ENCODE data around the gene EXO5.
A peak's percentile ranks its signal among the peaks of the same experiment; 100 is the strongest.
"Not testable (repeated sequence)": the region's sequence is repeated elsewhere in the genome, so short reads cannot be mapped to it uniquely, and the experiment has no call there.

EXO5 gene, protein sequence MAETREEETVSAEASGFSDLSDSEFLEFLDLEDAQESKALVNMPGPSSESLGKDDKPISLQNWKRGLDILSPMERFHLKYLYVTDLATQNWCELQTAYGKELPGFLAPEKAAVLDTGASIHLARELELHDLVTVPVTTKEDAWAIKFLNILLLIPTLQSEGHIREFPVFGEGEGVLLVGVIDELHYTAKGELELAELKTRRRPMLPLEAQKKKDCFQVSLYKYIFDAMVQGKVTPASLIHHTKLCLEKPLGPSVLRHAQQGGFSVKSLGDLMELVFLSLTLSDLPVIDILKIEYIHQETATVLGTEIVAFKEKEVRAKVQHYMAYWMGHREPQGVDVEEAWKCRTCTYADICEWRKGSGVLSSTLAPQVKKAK

DNA sequence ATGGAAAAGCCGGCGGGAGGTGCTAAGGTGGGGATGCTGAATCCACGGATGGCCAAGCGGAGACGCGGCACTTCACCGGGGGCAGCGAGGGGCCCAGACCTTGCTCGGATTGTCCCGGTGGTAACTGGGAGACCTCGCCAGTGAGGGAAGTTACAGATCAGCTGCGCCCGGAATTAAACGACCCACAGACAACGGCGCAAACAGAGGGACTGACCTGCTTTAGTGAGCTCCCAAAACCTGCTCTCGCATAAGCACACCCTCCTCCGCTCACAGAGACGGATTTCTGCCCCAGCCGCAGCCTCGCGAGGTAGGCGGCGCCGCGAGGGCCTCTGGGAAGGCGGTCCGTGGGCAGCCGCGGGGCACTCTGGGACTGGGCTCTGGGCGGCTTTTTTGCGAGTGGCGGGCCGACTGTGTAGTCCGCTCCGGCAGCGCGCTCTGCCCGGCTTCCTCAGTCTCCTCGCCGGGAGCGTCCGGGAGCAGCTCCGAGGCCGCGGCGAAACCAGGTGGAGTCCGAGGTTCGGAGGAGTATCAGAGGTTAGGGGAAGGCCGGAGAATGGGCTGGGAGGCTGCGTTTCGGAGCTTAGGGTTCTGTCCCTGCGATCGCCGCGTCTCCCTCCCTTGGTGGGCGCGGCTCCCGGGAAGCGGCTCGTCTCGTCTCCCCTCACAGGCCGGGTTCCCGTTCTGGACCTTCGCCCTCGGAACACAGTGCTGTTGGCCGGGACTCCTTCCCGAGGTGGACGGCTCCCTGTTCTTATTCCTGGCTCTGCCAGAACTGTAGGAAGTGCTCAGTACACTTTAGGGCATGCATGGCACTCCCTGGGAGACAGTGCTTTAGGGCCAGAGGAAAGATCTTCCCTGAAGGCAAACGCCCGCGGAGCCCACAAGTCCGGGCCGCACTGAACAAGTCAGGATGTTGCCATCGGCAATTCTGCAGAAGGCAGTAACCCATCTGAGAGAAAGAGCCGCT is at the start of gene EXO5:
Gene EXO5, plus strand, starts transcription at position 393 of the 967 bp plus-strand sequence. CDS start 5,778 bp downstream, outside the sequence.
- DNase-seq (ENCODE audit: low read depth): peak; percentile 82

DNA sequence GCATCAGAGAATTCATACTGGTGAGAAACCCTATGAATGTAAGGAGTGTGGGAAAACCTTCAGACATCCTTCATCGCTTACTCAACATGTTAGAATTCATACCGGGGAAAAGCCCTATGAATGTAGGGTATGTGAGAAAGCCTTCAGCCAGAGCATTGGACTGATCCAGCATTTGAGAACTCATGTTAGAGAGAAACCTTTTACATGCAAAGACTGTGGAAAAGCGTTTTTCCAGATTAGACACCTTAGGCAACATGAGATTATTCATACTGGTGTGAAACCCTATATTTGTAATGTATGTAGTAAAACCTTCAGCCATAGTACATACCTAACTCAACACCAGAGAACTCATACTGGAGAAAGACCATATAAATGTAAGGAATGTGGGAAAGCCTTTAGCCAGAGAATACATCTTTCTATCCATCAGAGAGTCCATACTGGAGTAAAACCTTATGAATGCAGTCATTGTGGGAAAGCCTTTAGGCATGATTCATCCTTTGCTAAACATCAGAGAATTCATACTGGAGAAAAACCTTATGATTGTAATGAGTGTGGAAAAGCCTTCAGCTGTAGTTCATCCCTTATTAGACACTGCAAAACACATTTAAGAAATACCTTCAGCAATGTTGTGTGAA is 45.5 kb upstream of the EXO5 start:
- no peak for DNase-seq (ENCODE audit: low read depth)

DNA sequence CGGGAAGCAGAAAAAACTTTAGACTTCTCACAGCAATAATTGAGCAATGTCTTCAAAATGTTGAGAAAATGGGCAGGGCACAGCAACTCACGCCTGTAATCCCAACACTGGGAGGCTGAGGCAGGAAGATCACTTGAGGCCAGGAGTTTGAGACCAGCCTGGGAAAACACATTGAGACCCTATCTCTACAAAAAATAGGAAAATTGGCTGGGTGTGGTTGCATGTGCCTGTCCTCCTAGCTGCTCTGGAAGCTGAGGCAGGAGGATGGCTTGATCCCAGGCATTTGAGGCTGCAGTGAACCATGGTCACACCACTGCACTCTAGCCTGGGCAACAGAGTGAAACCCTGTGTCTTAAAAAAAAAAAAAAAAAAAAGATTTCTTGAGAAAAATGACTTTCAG is 39.2 kb upstream of the EXO5 start:
- DNase-seq (ENCODE audit: low read depth): no peak

DNA sequence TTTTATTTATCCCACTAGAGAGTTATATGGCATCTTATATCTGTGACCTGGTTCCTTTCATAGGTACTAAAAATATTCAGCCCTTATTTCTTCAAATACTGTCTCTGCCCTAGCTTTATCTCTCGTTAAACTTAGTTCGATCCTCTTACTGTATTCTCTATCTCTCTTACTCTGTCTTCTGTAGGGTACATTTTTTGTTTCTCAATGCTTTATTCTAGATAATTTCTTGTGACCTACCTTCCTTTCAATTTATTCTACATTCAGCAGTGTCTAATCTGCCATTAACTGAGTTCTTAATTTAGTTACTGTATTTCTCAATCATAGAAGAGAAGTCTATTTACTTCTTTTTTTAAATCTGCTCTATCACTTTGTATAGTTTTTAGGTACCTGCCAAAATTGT is 33.3 kb upstream of the EXO5 start:
- no peak for DNase-seq (ENCODE audit: low read depth)

DNA sequence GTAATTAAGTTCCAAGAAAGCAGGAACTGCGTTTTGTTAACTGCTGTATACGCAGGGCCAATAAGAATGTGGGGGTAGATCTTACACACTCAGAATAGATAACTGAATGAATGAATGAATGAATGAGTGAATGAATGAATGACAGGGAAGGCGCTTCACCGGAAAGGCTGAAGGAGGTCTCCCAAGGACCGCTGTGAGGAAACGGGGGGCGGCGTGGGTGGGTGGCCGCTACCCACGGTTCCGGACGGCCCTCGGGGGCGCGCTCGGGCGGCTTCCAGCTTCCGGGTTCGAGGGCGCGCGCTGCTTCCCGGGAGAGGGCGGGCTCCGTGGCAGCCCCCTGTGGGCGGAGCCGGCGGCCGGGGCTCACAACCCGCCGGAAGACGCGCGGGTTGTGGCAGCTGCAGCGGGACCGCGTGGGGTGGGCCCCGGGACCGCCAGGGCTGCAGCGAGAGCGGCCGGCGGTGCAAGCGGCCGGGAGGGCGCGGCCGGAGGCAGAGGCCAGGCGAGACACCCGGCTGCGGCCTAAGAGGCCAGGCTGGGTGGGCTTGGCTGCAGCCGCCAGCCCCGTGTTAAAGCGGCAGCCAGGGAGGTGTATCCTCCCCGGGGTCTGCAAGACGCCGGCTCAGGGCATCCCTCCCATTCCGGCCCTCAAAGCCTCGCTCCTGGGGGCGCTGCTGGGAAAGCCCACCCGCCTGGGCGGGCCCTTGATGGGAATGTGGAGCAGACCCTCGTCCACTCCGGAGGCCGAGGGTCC is 31.5 kb upstream of the EXO5 start, which contains the start of gene ZFP69:
Gene ZFP69, plus strand, starts transcription at position 367 of the 754 bp plus-strand sequence. CDS start 2,072 bp downstream, outside the sequence.
- DNase-seq (ENCODE audit: low read depth): peak; percentile 58

DNA sequence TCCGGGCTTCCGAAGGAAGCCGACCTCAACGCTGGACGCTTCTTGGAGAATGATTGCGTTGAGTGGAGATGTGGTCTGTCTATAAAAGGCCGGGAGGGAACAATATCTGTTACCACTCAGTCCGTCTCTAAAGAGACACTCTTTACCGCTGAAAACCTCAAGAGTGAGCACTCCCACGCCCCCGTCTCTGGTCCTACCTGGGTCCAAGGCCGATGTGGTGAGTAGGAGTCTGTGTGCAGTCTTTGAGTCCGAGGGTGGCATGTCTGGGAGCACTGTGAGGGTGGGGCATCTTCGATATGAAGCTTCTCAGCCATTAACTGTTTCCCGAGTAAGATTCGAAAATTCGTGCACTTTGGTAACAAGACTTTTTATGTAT is 30.9 kb upstream of the EXO5 start:
- no peak for DNase-seq (ENCODE audit: low read depth)

DNA sequence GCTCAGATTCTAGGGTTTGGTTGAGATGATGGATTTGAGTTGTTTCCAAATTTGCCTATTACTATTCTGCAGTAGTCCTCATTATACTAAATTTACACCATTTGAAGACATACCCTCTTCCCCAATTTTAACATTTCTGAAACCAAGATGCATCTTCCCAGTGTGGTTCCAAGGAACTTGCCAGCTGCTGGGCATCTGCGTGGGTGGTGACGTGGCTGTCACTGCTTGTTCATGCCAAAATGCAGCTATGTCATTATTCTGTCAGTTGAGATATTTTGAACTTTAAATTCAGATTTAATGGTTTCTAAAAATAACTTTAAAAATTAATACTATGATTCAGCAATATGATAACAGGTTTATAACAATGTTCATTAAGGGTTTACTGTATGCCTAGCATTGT is 30.3 kb upstream of the EXO5 start:
- no peak for DNase-seq (ENCODE audit: low read depth)

DNA sequence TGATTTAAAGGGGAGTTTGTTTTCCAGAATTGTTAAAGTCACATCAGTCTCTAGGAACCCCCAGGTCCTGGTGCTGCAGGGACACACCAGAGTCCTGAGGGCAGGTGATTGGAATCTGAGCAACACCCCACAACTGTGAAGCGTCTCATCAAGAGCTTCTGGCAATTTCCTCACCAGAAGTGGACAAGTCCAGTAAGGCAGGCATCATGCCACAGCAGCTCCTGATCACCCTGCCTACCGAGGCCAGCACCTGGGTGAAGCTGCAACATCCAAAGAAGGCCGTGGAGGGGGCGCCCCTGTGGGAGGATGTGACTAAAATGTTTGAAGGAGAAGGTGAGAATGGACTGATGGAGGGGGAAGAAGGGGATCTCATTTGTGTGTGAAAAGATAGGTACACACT is 29.4 kb upstream of the EXO5 start:
- no peak for DNase-seq (ENCODE audit: low read depth)

DNA sequence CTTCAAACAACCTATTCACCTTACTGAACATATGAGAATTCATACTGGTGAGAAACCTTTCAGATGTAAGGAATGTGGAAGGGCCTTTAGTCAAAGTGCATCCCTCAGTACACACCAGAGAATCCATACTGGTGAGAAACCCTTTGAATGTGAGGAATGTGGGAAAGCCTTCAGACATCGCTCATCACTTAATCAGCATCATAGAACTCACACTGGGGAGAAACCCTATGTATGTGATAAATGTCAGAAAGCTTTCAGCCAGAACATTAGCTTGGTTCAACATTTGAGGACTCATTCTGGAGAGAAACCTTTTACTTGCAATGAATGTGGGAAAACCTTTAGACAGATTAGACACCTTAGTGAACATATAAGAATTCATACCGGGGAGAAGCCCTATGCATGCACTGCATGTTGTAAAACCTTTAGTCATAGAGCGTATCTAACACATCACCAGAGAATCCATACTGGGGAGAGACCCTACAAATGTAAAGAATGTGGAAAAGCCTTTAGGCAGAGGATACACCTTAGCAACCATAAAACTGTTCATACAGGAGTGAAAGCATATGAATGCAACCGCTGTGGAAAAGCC is 13.2 kb upstream of the EXO5 start:
- DNase-seq (ENCODE audit: low read depth): no peak

DNA sequence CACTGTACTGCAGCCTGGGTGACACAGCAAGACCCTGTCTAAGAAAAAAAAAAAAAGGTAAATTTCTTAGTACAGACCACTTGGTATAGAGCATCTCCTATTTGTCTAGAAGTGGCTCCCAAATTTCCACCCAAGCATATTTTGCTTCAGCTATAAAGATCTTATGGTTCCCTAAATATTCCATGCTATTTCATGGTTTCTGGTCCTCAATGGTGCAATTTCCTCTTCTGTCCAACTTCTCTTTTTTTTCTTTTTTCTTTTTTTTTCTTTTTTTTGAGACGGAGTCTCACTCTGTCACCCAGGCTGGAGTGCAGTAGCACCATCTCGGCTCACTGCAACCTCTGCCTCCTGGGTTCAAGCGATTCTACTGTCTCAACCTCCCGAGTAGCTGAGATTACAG is 5.9 kb upstream of the EXO5 start:
- DNase-seq (ENCODE audit: low read depth): not testable (repeated sequence)

DNA sequence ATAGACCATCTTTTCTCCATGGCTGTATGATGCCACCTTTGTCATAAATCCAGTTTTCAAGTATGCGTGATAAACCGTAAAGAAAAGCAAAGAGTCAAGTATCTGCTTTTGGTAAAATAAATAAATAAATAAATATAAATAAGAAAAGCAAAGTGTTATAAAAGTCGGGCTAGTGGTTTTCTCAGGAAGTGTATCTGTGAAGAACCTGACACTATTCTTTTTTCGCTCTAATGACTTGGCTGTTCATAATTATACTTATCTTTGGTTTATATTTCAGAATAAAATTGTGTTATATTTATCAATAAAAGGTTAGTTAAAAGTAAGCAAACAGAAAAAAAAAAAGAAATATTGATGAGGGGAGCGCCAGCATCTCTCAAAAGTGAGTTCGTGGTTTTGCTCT is 594 bp upstream of the EXO5 start:
- DNase-seq (ENCODE audit: low read depth): no peak

DNA sequence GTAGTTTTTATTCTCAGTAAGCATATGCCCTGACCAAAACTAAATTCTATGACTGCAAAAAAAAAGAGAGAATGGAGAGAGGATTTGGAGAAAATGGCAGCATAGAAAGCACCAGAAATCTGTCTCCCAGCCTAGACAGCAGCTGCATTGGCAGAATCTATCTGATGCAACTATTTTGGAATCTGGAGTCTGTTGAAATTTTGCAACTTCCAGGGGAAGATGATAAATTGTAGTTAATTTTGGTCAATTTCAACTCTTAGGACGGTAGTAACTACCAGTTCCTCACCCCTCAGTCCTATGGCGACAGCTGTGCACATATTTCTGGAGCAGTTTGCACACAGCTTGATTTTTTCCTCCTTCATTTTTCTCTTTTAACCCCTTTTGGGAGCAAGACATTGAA is 10.9 kb downstream of the EXO5 start:
- DNase-seq (ENCODE audit: low read depth): no peak

DNA sequence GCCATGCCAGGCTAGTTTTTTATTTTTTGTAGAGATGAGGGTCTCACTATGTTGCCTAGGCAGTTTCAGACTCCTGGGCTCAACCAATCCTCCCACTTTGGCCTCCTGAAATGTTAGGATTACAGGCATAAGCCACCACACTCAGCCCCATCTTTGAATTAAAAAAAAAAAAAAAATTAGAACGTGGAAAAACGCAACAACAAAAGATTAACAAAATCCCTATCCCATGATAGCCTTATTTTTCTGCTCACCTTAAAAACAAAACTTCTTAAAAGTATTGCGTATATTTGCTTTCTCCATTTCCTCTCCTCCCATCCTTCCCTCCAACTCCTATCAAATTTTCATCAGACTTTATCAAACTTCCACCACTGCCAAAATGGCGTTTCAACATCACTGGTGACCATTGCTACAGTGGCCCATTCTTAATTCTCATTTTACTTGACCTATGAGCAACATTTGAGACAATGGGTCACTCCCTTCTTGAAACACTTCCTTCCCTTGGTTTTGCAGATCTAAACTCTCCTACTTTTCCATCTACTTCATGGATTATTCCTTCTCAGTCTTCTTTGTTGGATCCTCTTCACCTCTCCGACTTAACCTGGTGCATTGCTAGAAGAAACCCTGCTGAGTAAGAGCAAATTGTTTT is 22.3 kb downstream of the EXO5 start:
- no peak for DNase-seq (ENCODE audit: low read depth)

DNA sequence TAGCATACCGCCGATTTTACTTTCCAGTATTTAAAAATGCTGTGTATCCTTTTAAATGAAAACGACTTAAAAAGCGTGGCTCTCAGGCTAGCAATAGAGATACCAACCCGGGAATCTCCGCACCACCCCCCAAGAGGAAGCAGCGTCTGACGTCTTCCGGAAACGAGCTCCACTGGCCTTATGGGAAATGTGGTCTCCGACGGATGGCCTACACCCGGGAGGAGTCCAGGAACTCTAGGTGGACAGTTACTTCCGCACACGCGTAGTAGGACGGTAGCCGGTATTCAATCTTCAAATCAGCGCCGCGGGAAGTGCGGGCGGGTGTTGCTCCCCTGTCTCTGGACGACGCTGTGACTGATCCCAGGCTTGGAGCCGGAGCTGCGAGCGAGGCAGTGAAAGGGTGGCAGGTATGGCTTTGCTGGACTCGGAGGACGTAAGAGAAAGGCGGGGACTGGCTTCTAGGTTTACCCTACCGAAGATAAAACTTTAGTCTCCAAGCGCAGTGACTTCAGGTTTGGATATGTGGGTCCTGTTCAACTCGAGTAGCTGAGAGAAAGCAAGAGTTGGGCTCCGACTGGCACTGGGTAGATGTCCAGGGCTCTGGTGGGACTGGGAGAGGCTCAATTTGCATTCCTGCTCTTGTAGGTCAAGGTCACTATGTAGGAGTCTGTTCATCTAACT is 23.0 kb downstream of the EXO5 start, which contains the start of gene ZNF684:
Gene ZNF684, plus strand, starts transcription at position 257 of the 681 bp plus-strand sequence. CDS start 1,530 bp downstream, outside the sequence.
- peak; percentile 84 for DNase-seq (ENCODE audit: low read depth)

DNA sequence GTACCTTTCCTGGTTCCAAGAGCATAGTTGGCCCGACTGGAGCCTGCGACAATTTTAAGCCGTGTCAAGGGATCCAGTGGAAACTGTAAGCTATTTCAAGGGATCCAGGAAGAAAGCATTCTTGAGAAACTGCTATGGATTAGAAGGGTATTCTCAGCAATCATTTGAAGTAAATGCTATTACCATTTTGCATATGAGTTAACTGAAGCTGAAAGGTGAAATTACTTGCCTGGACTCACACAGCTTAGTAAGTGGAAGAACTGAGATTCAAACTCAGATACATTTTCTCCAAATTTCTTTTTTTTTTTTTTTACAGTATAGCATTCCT is 23.5 kb downstream of the EXO5 start:
- DNase-seq (ENCODE audit: low read depth): no peak

DNA sequence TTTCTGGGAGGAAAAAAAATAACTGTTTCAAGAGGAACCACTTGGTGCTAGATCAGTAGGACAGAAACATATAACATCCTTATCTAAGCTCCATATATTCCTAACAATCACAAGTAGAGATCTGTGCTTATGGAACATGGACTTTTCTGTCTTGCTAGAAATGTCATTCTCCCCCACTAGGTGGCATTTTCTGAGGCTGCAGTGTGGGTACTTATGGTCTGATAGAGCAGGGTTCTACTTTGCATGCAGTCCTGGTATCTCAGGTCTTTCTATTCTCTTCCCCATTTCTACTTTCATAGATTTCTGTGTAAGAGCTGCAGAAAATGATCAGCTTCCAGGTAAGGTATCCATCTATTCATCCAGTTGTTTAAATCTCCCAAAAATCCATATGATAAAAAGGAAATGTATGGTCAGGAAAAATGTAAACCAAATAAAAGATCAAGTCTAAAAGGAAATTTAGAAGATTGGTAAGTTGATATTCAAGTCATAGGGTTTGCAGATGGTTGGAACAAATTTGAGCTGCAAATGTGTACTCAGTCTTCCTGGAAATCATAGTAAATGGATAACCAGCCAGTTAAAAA is 24.4 kb downstream of the EXO5 start:
- peak; percentile 15 for DNase-seq (ENCODE audit: low read depth)

DNA sequence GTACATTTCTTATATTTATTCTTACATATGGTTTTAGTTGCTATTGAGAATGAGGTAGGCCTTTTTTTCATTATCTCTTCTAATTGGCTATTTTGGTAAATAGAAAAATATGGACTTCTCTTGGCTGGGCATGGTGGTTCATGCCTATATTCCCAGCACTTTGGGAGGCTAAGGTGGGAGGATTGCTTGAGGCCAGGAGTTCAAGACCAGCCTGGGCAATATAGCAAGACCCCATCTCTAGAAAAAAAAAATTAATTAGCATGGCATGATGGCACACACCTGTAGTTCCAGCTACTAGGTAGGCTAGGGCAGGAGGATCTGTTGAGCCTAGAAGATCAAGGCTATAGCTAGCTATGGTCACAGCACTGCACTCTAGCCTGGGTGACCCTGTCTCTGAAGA is 26.0 kb downstream of the EXO5 start:
- DNase-seq (ENCODE audit: low read depth): no peak

DNA sequence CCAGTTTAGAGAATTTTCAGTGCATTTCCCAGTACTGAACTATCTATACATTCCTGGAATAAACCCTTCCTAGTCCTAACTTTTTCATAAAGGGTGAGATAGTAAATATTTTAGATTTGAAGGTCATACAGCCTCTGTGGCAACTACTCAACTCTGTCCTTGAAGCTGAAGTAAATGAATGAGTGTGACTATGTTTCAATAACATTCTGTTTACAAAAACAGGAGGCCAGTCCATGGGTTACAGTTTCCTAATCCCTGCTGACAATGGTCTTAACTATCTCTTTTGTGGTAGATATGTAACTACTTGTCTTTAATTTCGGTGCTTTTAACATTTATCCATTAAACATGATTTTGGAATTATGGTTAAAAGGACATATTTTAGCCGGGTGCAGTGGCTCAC is 27.2 kb downstream of the EXO5 start:
- no peak for DNase-seq (ENCODE audit: low read depth)

DNA sequence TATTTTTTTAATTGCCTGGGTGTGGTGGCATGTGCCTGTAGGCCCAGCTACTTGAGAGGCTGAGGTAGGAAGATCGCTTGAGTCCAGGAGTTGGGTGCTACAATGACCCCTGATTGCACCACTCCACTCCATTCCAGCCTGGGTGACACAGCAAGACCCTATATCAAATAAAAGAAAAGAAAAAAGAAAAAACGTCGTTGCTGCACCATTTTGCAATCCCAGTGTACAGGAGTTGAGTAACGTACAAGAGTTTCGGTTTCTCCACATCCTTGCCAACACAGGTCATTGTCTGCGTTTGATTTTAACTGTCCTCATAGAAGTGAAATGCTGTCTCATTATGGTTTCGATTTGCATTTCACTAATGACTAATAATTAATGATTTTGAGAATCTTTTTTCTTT is 30.8 kb downstream of the EXO5 start:
- no peak for DNase-seq (ENCODE audit: low read depth)

DNA sequence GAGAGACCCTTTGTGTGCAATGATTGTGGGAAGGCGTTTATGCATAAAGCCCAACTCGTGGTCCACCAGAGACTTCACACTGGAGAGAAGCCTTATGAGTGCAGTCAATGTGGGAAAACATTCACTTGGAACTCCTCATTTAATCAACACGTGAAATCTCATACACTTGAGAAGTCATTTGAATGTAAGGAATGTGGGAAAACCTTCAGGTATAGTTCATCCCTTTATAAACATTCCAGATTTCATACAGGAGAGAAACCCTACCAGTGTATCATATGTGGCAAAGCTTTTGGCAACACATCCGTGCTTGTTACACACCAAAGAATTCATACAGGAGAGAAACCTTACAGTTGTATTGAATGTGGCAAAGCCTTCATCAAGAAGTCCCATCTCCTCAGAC is 38.4 kb downstream of the EXO5 start:
- DNase-seq (ENCODE audit: low read depth): no peak

All from activated T-cell treated with anti-CD3 and anti-CD28 coated beads for 24 hours (primary cell).